Gastrocnemius medialis (tissue), 4 donors: ENCODE measurements around the gene NUCB2. TPM values are rescaled to one million over a fixed set of nuclear protein-coding genes. Genes with fewer than 3 reads are reported as not detected.

ENCODE experiments used
- ATAC-seq, 2 donors: fragments of 150-250 bp; one replicate each; pipeline ENCODE4 v1.9.1; 2016
- DNase-seq, 2 donors: peaks; one replicate each; pipeline ENCODE4 v3.0.0-alpha.2; 2019
- H3K27ac ChIP-seq, 4 donors: fragments of 200-600 bp; sonication (generic); 1 replicate in 1 of 4; 2 replicates in 3 of 4; pipeline ENCODE4 v1.5.1; 2016 to 2018; ENCODE audit warnings: mild to moderate bottlenecking in 2 of 4, moderate library complexity in 1 of 4
- H3K27me3 ChIP-seq, 3 donors: fragments of 200-600 bp; sonication (generic) in 2 of 3; 1 replicate in 1 of 3; 2 replicates in 2 of 3; pipeline versions ENCODE4 v1.5.1 to v1.6.0; 2016 to 2019; ENCODE audit warnings: mild to moderate bottlenecking in 1 of 3, moderate library complexity in 1 of 3
- H3K36me3 ChIP-seq, 2 donors: fragments of 200-600 bp; sonication (generic) in 1 of 2; one replicate each; pipeline ENCODE4 v1.5.1; 2017 to 2018
- H3K4me1 ChIP-seq, 2 donors: fragments of 200-600 bp; sonication (generic) in 1 of 2; one replicate each; pipeline ENCODE4 v1.5.1; 2016 to 2017; ENCODE audit warnings: mild to moderate bottlenecking in 2 of 2
- H3K4me3 ChIP-seq, 4 donors: fragments of 200-600 bp; sonication (generic) in 3 of 4; 1 replicate in 1 of 4; 2 replicates in 3 of 4; pipeline ENCODE4 v1.5.1; 2016 to 2019; ENCODE audit warnings: mild to moderate bottlenecking in 2 of 4
- H3K9me3 ChIP-seq, 3 donors: fragments of 200-600 bp; sonication (generic) in 2 of 3; 1 replicate in 1 of 3; 2 replicates in 2 of 3; pipeline ENCODE4 v1.5.1; 2016 to 2019
- CTCF ChIP-seq, 5 experiments: fragments of 450-650 bp in 3 of 5; fragments of 200-600 bp in 2 of 5; sonication (generic) in 2 of 5; IDR thresholded peaks in 4 of 5; conservative IDR thresholded peaks in 1 of 5; 1 replicate in 4 of 5; 2 replicates in 1 of 5; pipeline ENCODE4 v1.5.1; 2016 to 2019; ENCODE audit warnings: antibody characterized with exemption in 5 of 5, mild to moderate bottlenecking in 3 of 5, moderate library complexity in 3 of 5
- POLR2A ChIP-seq, 2 donors: fragments of 450-650 bp; IDR thresholded peaks; one replicate each; pipeline ENCODE4 v1.6.1; 2017; ENCODE audit warnings: antibody characterized with exemption in 2 of 2, mild to moderate bottlenecking in 2 of 2, moderate library complexity in 2 of 2
- in situ Hi-C, 4 donors: fragments of 200-750 bp; cut with MboI; loops; one replicate each; pipeline versions ENCODE4 v1.15.0 to v1.8.0; 2017; ENCODE audit warnings: low sequenced_read_pairs in 4 of 4
- intact Hi-C: fragments of 100-400 bp; cut with DNase I; formaldehyde crosslinking; loops from one replicate; pipeline ENCODE4 v1.15.1; 2023; ENCODE audit warnings: low total_unique reads
- total RNA-seq, 4 donors: library from RNA; depleted of rRNA; stranded (reverse); fragments of >200 nt; gene quantifications; one replicate each; pipeline versions ENCODE4 v1.1.0 to v1.2.3, GENCODE V29; 2016

Gene NUCB2
- total RNA-seq, 4 donors from 2014 or later, result 15.1 to 59.1 (median 39.1) TPM

GRCh38 chr11:17328871-17329494 lies 52.4 kb downstream of the NUCB2 start:
- Histone ChIP-seq H3K36me3 (peaks cover 0 to 18% of the 10 kb centered on the region in 2 donors), H3K4me3 (no peak overlapping the region), H3K4me1 (peaks cover 3 to 4% of the 10 kb centered on the region in 2 donors), H3K27me3 (no peaks in the 10 kb centered on the region), H3K9me3 (no peaks in the 10 kb centered on the region), H3K27ac (no peak overlapping the region)
- TF ChIP-seq POLR2A (IDR thresholded peaks at IDR 0.05), result no peak
- no peak for TF ChIP-seq CTCF (IDR thresholded peaks at IDR 0.05 in 4 of 5, conservative IDR thresholded peaks at IDR 0.05 in 1 of 5)
- no peak for ATAC-seq
- no peak for DNase-seq
- intact Hi-C loops (no loop called here), in situ Hi-C loops (no loop called here)

- Histone ChIP-seq H3K27me3 (no peaks in the 10 kb centered on the region), H3K4me3 (no peak overlapping the region), H3K9me3 (no peaks in the 10 kb centered on the region), H3K4me1 (peaks cover 3 to 4% of the 10 kb centered on the region in 2 donors), H3K27ac (no peak overlapping the region), H3K36me3 (peaks cover 0 to 14% of the 10 kb centered on the region in 2 donors)
- ATAC-seq, result no peak
- intact Hi-C loops, result no loop called here
- TF ChIP-seq CTCF (IDR thresholded peaks at IDR 0.05 in 4 of 5, conservative IDR thresholded peaks at IDR 0.05 in 1 of 5) (no peak), POLR2A (IDR thresholded peaks at IDR 0.05) (no peak)
- no peak for DNase-seq
- in situ Hi-C loops, result no loop called here
These were observed 55.1 kb downstream of the NUCB2 start for GRCh38 chr11:17331669-17332068.

- peaks cover 2% of the 10 kb centered on the region in 2 donors for H3K4me1 ChIP-seq
- intact Hi-C loops, result no loop called here
- peak in 1 of 2 donors; percentile 17 for DNase-seq
- no peak overlapping the region for H3K27ac ChIP-seq
- peak; percentile 49 to 81 for ATAC-seq
- H3K9me3 ChIP-seq, result no peaks in the 10 kb centered on the region
- H3K4me3 ChIP-seq, result no peak overlapping the region
- H3K27me3 ChIP-seq, result no peaks in the 10 kb centered on the region
- in situ Hi-C loops, result no loop called here
- TF ChIP-seq POLR2A (IDR thresholded peaks at IDR 0.05) (no peak), CTCF (IDR thresholded peaks at IDR 0.05 in 4 of 5, conservative IDR thresholded peaks at IDR 0.05 in 1 of 5) (no peak)
- peaks cover 0 to 14% of the 10 kb centered on the region in 2 donors for H3K36me3 ChIP-seq
These were observed 57.5 kb downstream of the NUCB2 start for GRCh38 chr11:17333799-17334586.

GRCh38 chr11:17343257-17343656 lies 66.7 kb downstream of the NUCB2 start:
- no peak for ATAC-seq
- intact Hi-C loops (no loop called here), in situ Hi-C loops (no loop called here)
- TF ChIP-seq POLR2A (IDR thresholded peaks at IDR 0.05) (no peak), CTCF (IDR thresholded peaks at IDR 0.05 in 4 of 5, conservative IDR thresholded peaks at IDR 0.05 in 1 of 5) (no peak)
- Histone ChIP-seq H3K27me3 (no peaks in the 10 kb centered on the region), H3K36me3 (no peaks in the 10 kb centered on the region), H3K27ac (no peak overlapping the region), H3K9me3 (no peaks in the 10 kb centered on the region), H3K4me1 (no peaks in the 10 kb centered on the region), H3K4me3 (no peak overlapping the region)
- DNase-seq, result no peak
